ENCODE data around the gene GNGT1. TPM values are rescaled to one million over a fixed set of nuclear protein-coding genes. Genes with fewer than 3 reads are reported as not detected.

The GNGT1 gene
- total and polyA plus RNA-seq, 2 of the 8 experiments (the other 6 are each of a cell fraction or from before 2014, with no cell fraction given): 0.26 TPM; not detected in 1

DNA sequence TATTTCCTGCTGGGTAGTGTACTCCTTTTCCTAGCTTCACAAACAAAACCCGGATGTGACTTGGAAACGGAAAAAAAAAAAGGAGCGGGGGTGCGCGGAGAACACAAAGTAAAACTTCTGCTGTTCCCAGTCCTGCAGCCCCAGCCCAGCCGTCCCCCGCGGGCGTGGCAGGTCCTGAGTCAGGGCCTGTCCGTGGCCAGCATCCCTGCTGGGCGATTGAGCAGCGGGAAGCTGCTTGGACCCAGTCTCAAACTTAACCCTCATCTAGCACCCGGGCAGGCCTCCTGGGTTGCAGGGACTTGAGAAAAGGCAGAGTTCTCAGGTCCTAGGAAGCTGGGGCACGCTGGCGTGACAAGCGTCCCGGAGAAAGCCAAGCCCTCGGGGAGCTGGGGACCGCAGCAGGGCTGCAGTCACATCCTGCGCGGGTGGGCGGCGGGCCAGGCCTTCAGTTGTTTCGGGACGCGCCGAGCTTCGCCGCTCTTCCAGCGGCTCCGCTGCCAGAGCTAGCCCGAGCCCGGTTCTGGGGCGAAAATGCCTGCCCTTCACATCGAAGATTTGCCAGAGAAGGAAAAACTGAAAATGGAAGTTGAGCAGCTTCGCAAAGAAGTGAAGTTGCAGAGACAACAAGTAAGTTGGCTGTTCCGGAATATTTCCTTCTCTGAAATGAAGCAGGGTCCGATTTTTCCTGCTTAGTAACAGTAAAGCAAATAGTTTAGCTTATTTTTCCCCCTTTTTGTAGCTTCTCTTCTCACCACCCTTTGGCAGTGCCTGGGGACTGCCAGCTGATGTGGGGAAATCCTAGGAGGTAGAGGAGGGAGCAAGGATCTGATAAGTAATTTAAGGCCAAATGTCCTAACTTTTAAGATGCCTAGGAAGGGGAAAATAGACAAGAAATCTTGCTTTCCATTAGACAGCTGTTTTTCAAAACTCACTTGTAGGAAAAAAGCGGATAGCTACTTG lies 15.5 kb downstream of the GNGT1 start, which contains the start of gene GNG11:
GNG11 (plus strand) TSS at position 129 of the 960 bp plus-strand sequence; CDS start at position 532, 403 bp downstream.
- H3K4me1 ChIP-seq (replicated peaks in 1 of 4; ENCODE audit: control insufficient read depth in 3 of 4, insufficient read depth in 4 of 4, low read length in 3 of 4): peaks cover 0 to 7% (median 2%) of the 10 kb centered on the region in 4 experiments; a peak in 2 of 7 replicates
- H3K27me3 ChIP-seq (replicated peaks in 1 of 4; ENCODE audit: control insufficient read depth in 3 of 4, extremely low read depth in 1 of 4, insufficient read depth in 3 of 4, low read length in 3 of 4): no peaks in the 10 kb centered on the region
- FAIRE-seq (peak; percentile 13), DNase-seq (ENCODE audit: low read depth in 1 of 2, low spot score in 2 of 2) (peak; percentile 10 to 75)
- H3K4ac ChIP-seq (replicated peaks; ENCODE audit: insufficient read length, low read depth, low read length): no peak within 1 kb of the TSS
- H3K14ac ChIP-seq (ENCODE audit: insufficient read length): peak within 1 kb of the TSS; percentile 56
- H4K5ac ChIP-seq (ENCODE audit: insufficient read length, low read depth, low read length): no peak within 1 kb of the TSS
- CTCF ChIA-PET (ENCODE audit: partially characterized antibody): interaction anchor here (0.6 to 3.3 kb wide), 12 partner anchors 10 to 550 kb away, joined by 3 to 21 read pairs (median 4); no protein-coding TSS in a partner anchor
- H2AFZ ChIP-seq (ENCODE audit: low read length): peak within 1 kb of the TSS; percentile 73
- H3K23ac ChIP-seq (ENCODE audit: insufficient read length): no peak within 1 kb of the TSS
- H3K23me2 ChIP-seq (ENCODE audit: low read depth, low read length): peaks cover 6% of the 10 kb centered on the region; the same call in 1 of the 2 replicates
- H2BK12ac ChIP-seq (ENCODE audit: low read depth, low read length): peak within 1 kb of the TSS; percentile 94; the same call in 1 of the 2 replicates
- H2BK20ac ChIP-seq (ENCODE audit: low read length): no peak within 1 kb of the TSS
- H2AK5ac ChIP-seq (ENCODE audit: low read depth, low read length): no peak within 1 kb of the TSS
- H3K27ac ChIP-seq (ENCODE audit: low read depth, low read length): no peak within 1 kb of the TSS
- H3K18ac ChIP-seq (ENCODE audit: extremely low read depth, low read length): peak within 1 kb of the TSS; percentile 95
- no peaks in the 10 kb centered on the region for H3K79me1 ChIP-seq (ENCODE audit: low read depth, low read length)
- peak within 1 kb of the TSS in 3 of 4 experiments; percentile 21 to 29 (median 28); a peak in 5 of 7 replicates for H3K9ac ChIP-seq (replicated peaks in 1 of 4; ENCODE audit: extremely low read depth in 1 of 4, low read depth in 3 of 4, low read length in 3 of 4)
- H3K36me3 ChIP-seq (ENCODE audit: control insufficient read depth in 2 of 4, insufficient read depth in 4 of 4, low read length in 3 of 4): no peaks in the 10 kb centered on the region
- H3K9me3 ChIP-seq (ENCODE audit: insufficient read depth in 2 of 2, low read depth in 1 of 2, low read length in 1 of 2): no peaks in the 10 kb centered on the region
- peak within 1 kb of the TSS; percentile 88 for H4K8ac ChIP-seq (ENCODE audit: extremely low read depth, insufficient read depth, low read length)
- H3K56ac ChIP-seq (replicated peaks; ENCODE audit: insufficient read length, low read depth, low read length): no peak within 1 kb of the TSS
- peak within 1 kb of the TSS; percentile 35; the same call in 1 of the 2 replicates for H2BK5ac ChIP-seq (ENCODE audit: low read depth, low read length)
- H3K4me2 ChIP-seq (ENCODE audit: insufficient read depth in 1 of 2, low read depth in 2 of 2, low read length in 2 of 2): peak within 1 kb of the TSS; percentile 84 to 87
- 7% methylated on average over 37 of the region's 39 CpGs; no CpG with 5 or more reads in 1 of the 2 experiments for WGBS, 2 experiments (ENCODE audit: extremely low coverage in 1 of 2, insufficient coverage in 1 of 2, insufficient read length in 1 of 2, insufficient replicate concordance in 2 of 2, low coverage in 1 of 2, low lambda C conversion rate in 2 of 2, missing lambda C conversion rate in 1 of 2)
- POLR2A ChIA-PET (ENCODE audit: partially characterized antibody): interaction anchor here (0.8 to 1.3 kb wide), 2 partner anchors 32 to 90 kb away, joined by 3 to 4 read pairs; partner anchors contain the start of gene TFPI2
- H3K4me3 ChIP-seq (ENCODE audit: extremely low read depth in 1 of 4, insufficient read depth in 2 of 4, low read depth in 3 of 4, low read length in 4 of 4): peak within 1 kb of the TSS; percentile 61 to 72 (median 63)
- peak within 1 kb of the TSS; percentile 52 for H4K91ac ChIP-seq (replicated peaks; ENCODE audit: insufficient read length, low read length)
- H4K20me1 ChIP-seq (replicated peaks in 1 of 2; ENCODE audit: control insufficient read depth in 1 of 2, insufficient read depth in 2 of 2, low read length in 2 of 2): no peaks in the 10 kb centered on the region
- H2BK15ac ChIP-seq (ENCODE audit: low read length): no peak within 1 kb of the TSS
- no peak within 1 kb of the TSS for H2BK120ac ChIP-seq (replicated peaks; ENCODE audit: low read depth, low read length)
- H3K79me2 ChIP-seq (ENCODE audit: control insufficient read depth in 1 of 2, insufficient read depth in 2 of 2, low read length in 2 of 2): no peaks in the 10 kb centered on the region
- TF ChIP-seq CBX5 (IDR thresholded peaks at IDR 0.05; ENCODE audit: low read depth, low read length) (no peak), TBP (IDR thresholded peaks at IDR 0.05; ENCODE audit: low read depth, low read length) (peak; percentile 15; the same call in 1 of the 2 replicates), POU5F1 (IDR thresholded peaks at IDR 0.05; ENCODE audit: low read depth, low read length) (no peak), RNF2 (IDR thresholded peaks at IDR 0.05; ENCODE audit: borderline replicate concordance, low read depth, low read length, missing control alignments, poor library complexity, severe bottlenecking) (no peak), KDM1A (IDR thresholded peaks at IDR 0.05; ENCODE audit: borderline replicate concordance, low read length) (no peak), RAD21 (IDR thresholded peaks at IDR 0.05 in 1 of 2, conservative IDR thresholded peaks at IDR 0.05 in 1 of 2; ENCODE audit: low read depth in 2 of 2, low read length in 2 of 2) (peak in 1 of 2 experiments; percentile 31; a peak in 1 of 4 replicates), GTF2F1 (IDR thresholded peaks at IDR 0.05; ENCODE audit: borderline replicate concordance, low read depth, low read length) (no peak), EZH2 (IDR thresholded peaks at IDR 0.05; ENCODE audit: low read depth, low read length, severe bottlenecking) (no peak)
